Measurements from ENCODE around the gene IGHMBP2.

Gene IGHMBP2

DNA sequence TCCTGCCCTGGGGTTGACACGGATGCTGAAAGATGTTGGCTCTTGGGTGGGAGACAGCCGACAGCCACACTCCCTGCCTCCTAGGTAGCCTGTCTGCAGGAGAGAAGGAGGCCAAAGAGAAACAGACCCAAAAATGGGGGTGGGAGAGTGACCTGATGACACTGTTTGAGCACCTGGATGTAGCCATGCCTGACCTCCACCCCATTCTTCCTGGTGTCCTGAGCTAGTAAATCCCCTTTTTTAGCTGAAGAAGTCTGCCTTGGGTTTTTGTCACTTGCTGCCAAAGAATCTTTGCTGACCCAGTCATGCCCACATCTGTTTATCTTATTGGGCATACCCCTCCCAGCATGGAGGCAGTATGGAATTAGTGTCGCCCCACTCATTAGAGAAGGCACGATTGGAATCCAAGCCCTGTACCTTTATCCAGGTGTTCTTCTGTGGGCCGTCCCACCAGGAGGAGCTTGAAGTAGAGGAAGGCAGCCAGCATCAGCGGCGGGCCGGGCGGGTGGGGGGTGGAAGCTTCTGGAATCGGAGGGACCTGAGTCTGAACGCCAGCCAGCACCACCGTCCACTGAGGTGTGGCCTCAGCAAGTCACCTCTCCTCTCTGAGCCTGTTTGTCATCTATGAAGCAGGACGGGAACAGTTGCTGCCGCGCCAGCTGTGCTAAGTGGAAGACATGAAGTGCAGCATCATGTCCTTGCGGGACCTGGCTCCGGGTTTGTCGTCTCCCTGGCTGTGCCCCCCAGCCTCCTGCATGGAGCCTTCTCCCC is 37.8 kb downstream of the IGHMBP2 start:
- Histone ChIP-seq H3K4me3 (ENCODE audit: low read depth, low read length) (no peak overlapping the region), H3K9me3 (ENCODE audit: control insufficient read depth, insufficient read depth, low read depth, low read length) (no peaks in the 10 kb centered on the region), H3K4me1 (ENCODE audit: control insufficient read depth, insufficient read depth, low read length) (no peaks in the 10 kb centered on the region), H3K27ac (ENCODE audit: extremely low read depth, low read depth, low read length) (no peak overlapping the region), H3K36me3 (ENCODE audit: control insufficient read depth in 2 of 2, insufficient read depth in 1 of 2, low read length in 2 of 2) (peaks cover 0 to 40% of the 10 kb centered on the region in 2 experiments; a peak in 1 of 3 replicates)
- CTCF ChIA-PET = no interaction called here
- POLR2A ChIA-PET = no interaction called here
- TF ChIP-seq ZNF202 (tag by site-specific recombination; IDR thresholded peaks at IDR 0.05; ENCODE audit: borderline replicate concordance) = no peak

DNA sequence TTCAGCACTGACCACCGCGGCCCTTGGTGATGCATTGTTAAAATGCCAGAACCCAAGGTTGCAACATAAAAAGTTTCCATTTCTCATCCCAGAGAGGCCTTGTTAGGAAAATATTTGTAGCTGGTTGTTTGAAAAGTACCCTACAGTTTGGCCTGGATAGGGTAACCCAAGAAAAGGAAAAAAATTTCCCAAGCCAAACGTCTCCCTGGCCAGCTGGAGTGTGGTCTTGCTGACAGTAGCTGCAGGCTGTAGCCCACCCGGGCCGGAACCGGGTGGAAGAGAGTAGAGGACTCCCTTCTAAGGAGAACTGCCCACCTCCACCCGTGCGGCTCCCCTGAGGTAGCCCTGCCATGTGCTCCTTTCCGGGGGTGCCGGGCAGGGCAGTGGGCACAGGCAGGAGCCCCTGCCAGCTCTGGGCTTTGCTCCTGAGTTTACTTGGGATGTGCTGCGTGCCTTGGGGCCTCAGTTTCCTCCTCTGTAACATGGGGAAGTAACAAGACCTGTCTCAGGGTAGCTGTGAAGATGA is 38.5 kb downstream of the IGHMBP2 start:
- ChIA-PET POLR2A (no interaction called here), CTCF (no interaction called here)
- TF ChIP-seq ZNF132 (tag by site-specific recombination; IDR thresholded peaks at IDR 0.05; ENCODE audit: borderline replicate concordance) (no peak), ZNF776 (tag by site-specific recombination; IDR thresholded peaks at IDR 0.05; ENCODE audit: borderline replicate concordance) (no peak), MZF1 (tag by site-specific recombination; IDR thresholded peaks at IDR 0.05; ENCODE audit: borderline replicate concordance) (no peak), ZNF596 (tag by site-specific recombination; IDR thresholded peaks at IDR 0.05) (no peak), ZNF791 (tag by site-specific recombination; IDR thresholded peaks at IDR 0.05) (no peak), ZNF274 (IDR thresholded peaks at IDR 0.05; ENCODE audit: low read length) (no peak), ZNF274 (tag by site-specific recombination; IDR thresholded peaks at IDR 0.05; ENCODE audit: borderline replicate concordance) (no peak), ZNF843 (tag by site-specific recombination; IDR thresholded peaks at IDR 0.05) (no peak)
- TF ChIP-seq, protein P1, sequence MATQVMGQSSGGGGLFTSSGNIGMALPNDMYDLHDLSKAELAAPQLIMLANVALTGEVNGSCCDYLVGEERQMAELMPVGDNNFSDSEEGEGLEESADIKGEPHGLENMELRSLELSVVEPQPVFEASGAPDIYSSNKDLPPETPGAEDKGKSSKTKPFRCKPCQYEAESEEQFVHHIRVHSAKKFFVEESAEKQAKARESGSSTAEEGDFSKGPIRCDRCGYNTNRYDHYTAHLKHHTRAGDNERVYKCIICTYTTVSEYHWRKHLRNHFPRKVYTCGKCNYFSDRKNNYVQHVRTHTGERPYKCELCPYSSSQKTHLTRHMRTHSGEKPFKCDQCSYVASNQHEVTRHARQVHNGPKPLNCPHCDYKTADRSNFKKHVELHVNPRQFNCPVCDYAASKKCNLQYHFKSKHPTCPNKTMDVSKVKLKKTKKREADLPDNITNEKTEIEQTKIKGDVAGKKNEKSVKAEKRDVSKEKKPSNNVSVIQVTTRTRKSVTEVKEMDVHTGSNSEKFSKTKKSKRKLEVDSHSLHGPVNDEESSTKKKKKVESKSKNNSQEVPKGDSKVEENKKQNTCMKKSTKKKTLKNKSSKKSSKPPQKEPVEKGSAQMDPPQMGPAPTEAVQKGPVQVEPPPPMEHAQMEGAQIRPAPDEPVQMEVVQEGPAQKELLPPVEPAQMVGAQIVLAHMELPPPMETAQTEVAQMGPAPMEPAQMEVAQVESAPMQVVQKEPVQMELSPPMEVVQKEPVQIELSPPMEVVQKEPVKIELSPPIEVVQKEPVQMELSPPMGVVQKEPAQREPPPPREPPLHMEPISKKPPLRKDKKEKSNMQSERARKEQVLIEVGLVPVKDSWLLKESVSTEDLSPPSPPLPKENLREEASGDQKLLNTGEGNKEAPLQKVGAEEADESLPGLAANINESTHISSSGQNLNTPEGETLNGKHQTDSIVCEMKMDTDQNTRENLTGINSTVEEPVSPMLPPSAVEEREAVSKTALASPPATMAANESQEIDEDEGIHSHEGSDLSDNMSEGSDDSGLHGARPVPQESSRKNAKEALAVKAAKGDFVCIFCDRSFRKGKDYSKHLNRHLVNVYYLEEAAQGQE (tag by site-specific recombination; IDR thresholded peaks at IDR 0.05) = no peak
- TF ChIP-seq, protein P2, sequence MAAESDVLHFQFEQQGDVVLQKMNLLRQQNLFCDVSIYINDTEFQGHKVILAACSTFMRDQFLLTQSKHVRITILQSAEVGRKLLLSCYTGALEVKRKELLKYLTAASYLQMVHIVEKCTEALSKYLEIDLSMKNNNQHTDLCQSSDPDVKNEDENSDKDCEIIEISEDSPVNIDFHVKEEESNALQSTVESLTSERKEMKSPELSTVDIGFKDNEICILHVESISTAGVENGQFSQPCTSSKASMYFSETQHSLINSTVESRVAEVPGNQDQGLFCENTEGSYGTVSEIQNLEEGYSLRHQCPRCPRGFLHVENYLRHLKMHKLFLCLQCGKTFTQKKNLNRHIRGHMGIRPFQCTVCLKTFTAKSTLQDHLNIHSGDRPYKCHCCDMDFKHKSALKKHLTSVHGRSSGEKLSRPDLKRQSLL (tag by site-specific recombination; IDR thresholded peaks at IDR 0.05) = no peak
- TF ChIP-seq, protein P3, sequence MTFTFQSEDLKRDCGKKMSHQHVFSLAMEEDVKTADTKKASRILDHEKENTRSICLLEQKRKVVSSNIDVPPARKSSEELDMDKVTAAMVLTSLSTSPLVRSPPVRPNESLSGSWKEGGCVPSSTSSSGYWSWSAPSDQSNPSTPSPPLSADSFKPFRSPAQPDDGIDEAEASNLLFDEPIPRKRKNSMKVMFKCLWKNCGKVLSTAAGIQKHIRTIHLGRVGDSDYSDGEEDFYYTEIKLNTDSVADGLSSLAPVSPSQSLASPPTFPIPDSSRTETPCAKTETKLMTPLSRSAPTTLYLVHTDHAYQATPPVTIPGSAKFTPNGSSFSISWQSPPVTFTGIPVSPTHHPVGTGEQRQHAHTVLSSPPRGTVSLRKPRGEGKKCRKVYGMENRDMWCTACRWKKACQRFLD (tag by site-specific recombination; IDR thresholded peaks at IDR 0.05) = no peak
- peaks cover 0 to 34% of the 10 kb centered on the region in 2 experiments; a peak in 1 of 3 replicates for H3K36me3 ChIP-seq (ENCODE audit: control insufficient read depth in 2 of 2, insufficient read depth in 1 of 2, low read length in 2 of 2)
- no peak overlapping the region for H3K4me3 ChIP-seq (ENCODE audit: low read depth, low read length)
- no peak overlapping the region for H3K27ac ChIP-seq (ENCODE audit: extremely low read depth, low read depth, low read length)
- no peaks in the 10 kb centered on the region for H3K9me3 ChIP-seq (ENCODE audit: control insufficient read depth, insufficient read depth, low read depth, low read length)
- no peaks in the 10 kb centered on the region for H3K4me1 ChIP-seq (ENCODE audit: control insufficient read depth, insufficient read depth, low read length)

DNA sequence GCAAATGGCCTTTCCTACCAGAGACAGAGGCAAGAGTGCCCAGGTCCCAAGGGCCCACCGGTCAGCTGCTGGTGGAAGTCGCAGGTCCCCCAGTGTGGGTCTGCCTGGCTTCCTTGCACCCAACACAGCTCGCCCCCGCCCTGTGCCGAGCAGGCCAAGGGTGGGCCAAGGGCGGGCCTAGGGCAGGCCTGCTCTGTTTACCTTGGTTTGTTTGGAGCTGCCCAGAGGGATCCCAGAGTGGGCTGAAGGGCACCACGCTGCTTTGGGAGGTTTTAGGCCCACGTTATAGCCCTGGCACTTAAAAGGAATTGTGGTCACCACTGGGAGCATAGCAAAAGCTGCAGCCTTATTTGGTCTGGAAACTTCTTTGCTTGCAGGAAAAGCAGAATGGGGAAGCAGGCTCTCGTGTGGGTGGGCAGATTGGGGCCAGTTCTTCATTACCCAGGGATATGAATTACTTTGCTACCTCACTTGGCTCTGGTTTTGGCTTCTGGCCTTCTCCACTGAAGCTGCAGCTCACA is 39.1 kb downstream of the IGHMBP2 start:
- TF ChIP-seq SP3 (tag by site-specific recombination; IDR thresholded peaks at IDR 0.05) (no peak), SCRT2 (tag by site-specific recombination; IDR thresholded peaks at IDR 0.05) (no peak), ZNF621 (tag by site-specific recombination; IDR thresholded peaks at IDR 0.05) (no peak), ZFP69B (tag by site-specific recombination; IDR thresholded peaks at IDR 0.05) (no peak), ZNF2 (tag by site-specific recombination; IDR thresholded peaks at IDR 0.05) (no peak), ZNF140 (tag by site-specific recombination; IDR thresholded peaks at IDR 0.05) (no peak), KLF1 (tag by site-specific recombination; IDR thresholded peaks at IDR 0.05) (no peak)
- TF ChIP-seq, protein P4, sequence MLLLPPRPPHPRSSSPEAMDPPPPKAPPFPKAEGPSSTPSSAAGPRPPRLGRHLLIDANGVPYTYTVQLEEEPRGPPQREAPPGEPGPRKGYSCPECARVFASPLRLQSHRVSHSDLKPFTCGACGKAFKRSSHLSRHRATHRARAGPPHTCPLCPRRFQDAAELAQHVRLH (tag by site-specific recombination; IDR thresholded peaks at IDR 0.05) = no peak
- TF ChIP-seq, protein P5, sequence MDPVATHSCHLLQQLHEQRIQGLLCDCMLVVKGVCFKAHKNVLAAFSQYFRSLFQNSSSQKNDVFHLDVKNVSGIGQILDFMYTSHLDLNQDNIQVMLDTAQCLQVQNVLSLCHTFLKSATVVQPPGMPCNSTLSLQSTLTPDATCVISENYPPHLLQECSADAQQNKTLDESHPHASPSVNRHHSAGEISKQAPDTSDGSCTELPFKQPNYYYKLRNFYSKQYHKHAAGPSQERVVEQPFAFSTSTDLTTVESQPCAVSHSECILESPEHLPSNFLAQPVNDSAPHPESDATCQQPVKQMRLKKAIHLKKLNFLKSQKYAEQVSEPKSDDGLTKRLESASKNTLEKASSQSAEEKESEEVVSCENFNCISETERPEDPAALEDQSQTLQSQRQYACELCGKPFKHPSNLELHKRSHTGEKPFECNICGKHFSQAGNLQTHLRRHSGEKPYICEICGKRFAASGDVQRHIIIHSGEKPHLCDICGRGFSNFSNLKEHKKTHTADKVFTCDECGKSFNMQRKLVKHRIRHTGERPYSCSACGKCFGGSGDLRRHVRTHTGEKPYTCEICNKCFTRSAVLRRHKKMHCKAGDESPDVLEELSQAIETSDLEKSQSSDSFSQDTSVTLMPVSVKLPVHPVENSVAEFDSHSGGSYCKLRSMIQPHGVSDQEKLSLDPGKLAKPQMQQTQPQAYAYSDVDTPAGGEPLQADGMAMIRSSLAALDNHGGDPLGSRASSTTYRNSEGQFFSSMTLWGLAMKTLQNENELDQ (tag by site-specific recombination; IDR thresholded peaks at IDR 0.05; ENCODE audit: low read depth) = no peak
- no peak overlapping the region for H3K4me3 ChIP-seq (ENCODE audit: low read depth, low read length)
- POLR2A ChIA-PET = no interaction called here
- H3K4me1 ChIP-seq (ENCODE audit: control insufficient read depth, insufficient read depth, low read length) = no peaks in the 10 kb centered on the region
- peaks cover 0 to 27% of the 10 kb centered on the region in 2 experiments; a peak in 1 of 3 replicates for H3K36me3 ChIP-seq (ENCODE audit: control insufficient read depth in 2 of 2, insufficient read depth in 1 of 2, low read length in 2 of 2)
- H3K27ac ChIP-seq (ENCODE audit: extremely low read depth, low read depth, low read length) = no peak overlapping the region
- H3K9me3 ChIP-seq (ENCODE audit: control insufficient read depth, insufficient read depth, low read depth, low read length) = no peaks in the 10 kb centered on the region
- CTCF ChIA-PET = no interaction called here
